ENCODE measurements around the gene ME3. TPM values are rescaled to one million over a fixed set of nuclear protein-coding genes. Genes with fewer than 3 reads are reported as not detected.

Gene ME3
- total RNA-seq, 1 experiment from 2014 or later, result 83.8 TPM

- Histone ChIP-seq H3F3A (ENCODE audit: low read length, unreplicated experiment) (no peaks in the 10 kb centered on the region), H3K4me1 (ENCODE audit: insufficient read depth, low read length) (peaks cover 9% of the 10 kb centered on the region), H3K9ac (ENCODE audit: low read length) (no peak overlapping the region), H3K9me2 (replicated peaks; ENCODE audit: low read length) (no peaks in the 10 kb centered on the region), H3K4me2 (ENCODE audit: low read length) (no peak overlapping the region), H3K27ac (ENCODE audit: low read length) (no peak overlapping the region), H3K27me3 (ENCODE audit: low read length) (no peaks in the 10 kb centered on the region), H3K36me3 (ENCODE audit: low read depth, low read length) (no peaks in the 10 kb centered on the region), H3K4me3 (ENCODE audit: low read length) (no peak overlapping the region), H4K20me1 (ENCODE audit: low read length) (no peaks in the 10 kb centered on the region), H3K79me2 (ENCODE audit: low read length) (no peaks in the 10 kb centered on the region), H3K9me3 (ENCODE audit: low read length) (no peaks in the 10 kb centered on the region), H2AFZ (ENCODE audit: low read length) (no peak overlapping the region)
- ChIA-PET POLR2A (ENCODE audit: unreplicated experiment) (no interaction called here), CTCF (no interaction called here)
- BruUV-seq (replicated peaks), result no TSS peak
- TF ChIP-seq EZH2phosphoT487 (IDR thresholded peaks at IDR 0.05; ENCODE audit: borderline replicate concordance, low read length), result no peak
- TF ChIP-seq EZH2 (IDR thresholded peaks at IDR 0.05; ENCODE audit: low read length, unreplicated experiment), result no peak
- TF ChIP-seq, protein P1, sequence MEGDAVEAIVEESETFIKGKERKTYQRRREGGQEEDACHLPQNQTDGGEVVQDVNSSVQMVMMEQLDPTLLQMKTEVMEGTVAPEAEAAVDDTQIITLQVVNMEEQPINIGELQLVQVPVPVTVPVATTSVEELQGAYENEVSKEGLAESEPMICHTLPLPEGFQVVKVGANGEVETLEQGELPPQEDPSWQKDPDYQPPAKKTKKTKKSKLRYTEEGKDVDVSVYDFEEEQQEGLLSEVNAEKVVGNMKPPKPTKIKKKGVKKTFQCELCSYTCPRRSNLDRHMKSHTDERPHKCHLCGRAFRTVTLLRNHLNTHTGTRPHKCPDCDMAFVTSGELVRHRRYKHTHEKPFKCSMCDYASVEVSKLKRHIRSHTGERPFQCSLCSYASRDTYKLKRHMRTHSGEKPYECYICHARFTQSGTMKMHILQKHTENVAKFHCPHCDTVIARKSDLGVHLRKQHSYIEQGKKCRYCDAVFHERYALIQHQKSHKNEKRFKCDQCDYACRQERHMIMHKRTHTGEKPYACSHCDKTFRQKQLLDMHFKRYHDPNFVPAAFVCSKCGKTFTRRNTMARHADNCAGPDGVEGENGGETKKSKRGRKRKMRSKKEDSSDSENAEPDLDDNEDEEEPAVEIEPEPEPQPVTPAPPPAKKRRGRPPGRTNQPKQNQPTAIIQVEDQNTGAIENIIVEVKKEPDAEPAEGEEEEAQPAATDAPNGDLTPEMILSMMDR (conservative IDR thresholded peaks at IDR 0.05; ENCODE audit: low read depth, low read length), result no peak
- intact Hi-C loops (cut with micrococcal nuclease), result no loop called here
- DNase-seq (no peak), ATAC-seq (no peak)
These were observed 219.0 kb downstream of the ME3 start for GRCh38 chr11:86453290-86454030.

DNA sequence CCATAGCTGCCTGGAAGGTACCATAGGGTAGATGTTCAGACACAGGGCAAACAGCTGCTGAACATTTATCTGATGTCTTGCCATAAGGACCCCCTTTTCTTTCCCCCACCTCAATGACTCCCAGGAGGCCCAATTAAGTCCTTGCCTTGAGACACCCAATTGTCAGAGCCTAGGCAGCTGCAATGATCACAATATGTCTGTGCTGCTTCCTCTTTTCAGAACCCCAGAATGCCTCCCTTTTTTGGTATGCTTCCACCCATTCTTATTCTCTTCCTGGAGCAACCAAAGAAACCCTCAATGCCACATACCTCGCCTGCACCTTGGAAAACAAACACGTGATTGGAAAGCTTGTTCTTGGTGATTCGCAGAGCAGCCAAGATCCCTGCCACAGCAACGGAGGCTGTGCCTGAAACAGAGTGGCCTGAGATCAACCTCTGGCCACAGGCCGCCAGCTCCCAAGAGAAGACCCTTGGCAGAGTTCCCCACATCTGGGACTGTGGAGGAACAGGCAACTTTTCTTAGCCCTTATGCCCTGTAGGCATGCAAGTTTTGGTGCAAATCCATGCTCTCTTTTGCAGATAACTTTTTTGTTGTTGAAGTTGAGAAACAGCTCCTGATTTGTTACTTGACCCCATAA is 222.3 kb downstream of the ME3 start:
- intact Hi-C loops (cut with micrococcal nuclease), result no loop called here
- BruUV-seq (replicated peaks), result no TSS peak

More for the DNA sequence above, 222.3 kb downstream of the ME3 start:
- no peak overlapping the region for H2AFZ ChIP-seq (ENCODE audit: low read length)
- no peaks in the 10 kb centered on the region for H3K79me2 ChIP-seq (ENCODE audit: low read length)
- H3F3A ChIP-seq (ENCODE audit: low read length, unreplicated experiment), result no peaks in the 10 kb centered on the region
- H3K4me1 ChIP-seq (ENCODE audit: insufficient read depth, low read length), result no peaks in the 10 kb centered on the region
- ChIA-PET CTCF (no interaction called here), POLR2A (ENCODE audit: unreplicated experiment) (no interaction called here)
- no peak overlapping the region for H3K27ac ChIP-seq (ENCODE audit: low read length)
- no peaks in the 10 kb centered on the region for H3K36me3 ChIP-seq (ENCODE audit: low read depth, low read length)
- no peak overlapping the region for H3K9ac ChIP-seq (ENCODE audit: low read length)
- no peaks in the 10 kb centered on the region for H3K9me3 ChIP-seq (ENCODE audit: low read length)
- no peaks in the 10 kb centered on the region for H3K9me2 ChIP-seq (replicated peaks; ENCODE audit: low read length)
- no peak for ATAC-seq
- H3K27me3 ChIP-seq (ENCODE audit: low read length), result no peaks in the 10 kb centered on the region
- no peak overlapping the region for H3K4me3 ChIP-seq (ENCODE audit: low read length)
- no peak overlapping the region for H3K4me2 ChIP-seq (ENCODE audit: low read length)
- no peaks in the 10 kb centered on the region for H4K20me1 ChIP-seq (ENCODE audit: low read length)
- no peak for DNase-seq
- TF ChIP-seq, protein P1 (conservative IDR thresholded peaks at IDR 0.05; ENCODE audit: low read depth, low read length), result no peak
- TF ChIP-seq EZH2phosphoT487 (IDR thresholded peaks at IDR 0.05; ENCODE audit: borderline replicate concordance, low read length), result no peak
- no peak for TF ChIP-seq EZH2 (IDR thresholded peaks at IDR 0.05; ENCODE audit: low read length, unreplicated experiment)
